Hematopoietic multipotent progenitor cell treated with erythropoietin and hydrocortisone succinate and interleukin-3 and kit ligand, for 15 days (in vitro differentiated cells): ENCODE measurements around the gene CCNE1.
"Not testable (repeated sequence)": the region's sequence is repeated elsewhere in the genome, so short reads cannot be mapped to it uniquely, and the experiment has no call there.

Experiments used
- DNase-seq: peaks from one replicate; pipeline ENCODE4 v3.0.0-alpha.2; 2015; ENCODE audit warnings: low spot score

CCNE1 gene

GRCh38 chr19:29787281-29787680 is 24.5 kb upstream of the CCNE1 start:
- no peak for DNase-seq

- DNase-seq = no peak
Measured at GRCh38 chr19:29789007-29789406, 22.8 kb upstream of the CCNE1 start.

GRCh38 chr19:29793116-29793727 is 18.6 kb upstream of the CCNE1 start:
- no peak for DNase-seq

GRCh38 chr19:29794490-29794889 is 17.3 kb upstream of the CCNE1 start:
- not testable (repeated sequence) for DNase-seq

GRCh38 chr19:29795461-29796172 is 16.2 kb upstream of the CCNE1 start:
- no peak for DNase-seq

- no peak for DNase-seq
Measured at GRCh38 chr19:29796173-29796573, 15.6 kb upstream of the CCNE1 start.

GRCh38 chr19:29798774-29799497 is 12.9 kb upstream of the CCNE1 start:
- DNase-seq = no peak

- no peak for DNase-seq
Measured at GRCh38 chr19:29800100-29800825, 11.5 kb upstream of the CCNE1 start.

GRCh38 chr19:29803951-29804350 is 7.8 kb upstream of the CCNE1 start:
- DNase-seq = not testable (repeated sequence)

GRCh38 chr19:29804493-29804892 is 7.3 kb upstream of the CCNE1 start:
- DNase-seq = no peak

GRCh38 chr19:29805031-29805965 is 6.5 kb upstream of the CCNE1 start:
- DNase-seq = no peak

- no peak for DNase-seq
Measured at GRCh38 chr19:29806098-29806866, 5.5 kb upstream of the CCNE1 start.

- no peak for DNase-seq
Measured at GRCh38 chr19:29807178-29807577, 4.6 kb upstream of the CCNE1 start.

- DNase-seq = no peak
Measured at GRCh38 chr19:29807870-29808405, 3.9 kb upstream of the CCNE1 start.

GRCh38 chr19:29809795-29810503 is 1.8 kb upstream of the CCNE1 start:
- peak; percentile 8 for DNase-seq

GRCh38 chr19:29810504-29810871 is 1.3 kb upstream of the CCNE1 start:
- peak; percentile 73 for DNase-seq

GRCh38 chr19:29812080-29812880 is 489 bp downstream of the CCNE1 start:
- DNase-seq = peak; percentile 10

- no peak for DNase-seq
Measured at GRCh38 chr19:29812881-29813275, 1.1 kb downstream of the CCNE1 start.

GRCh38 chr19:29813642-29814041 is 1.9 kb downstream of the CCNE1 start:
- peak; percentile 49 for DNase-seq
